Measurements from ENCODE around the gene TDO2.

Gene TDO2

DNA sequence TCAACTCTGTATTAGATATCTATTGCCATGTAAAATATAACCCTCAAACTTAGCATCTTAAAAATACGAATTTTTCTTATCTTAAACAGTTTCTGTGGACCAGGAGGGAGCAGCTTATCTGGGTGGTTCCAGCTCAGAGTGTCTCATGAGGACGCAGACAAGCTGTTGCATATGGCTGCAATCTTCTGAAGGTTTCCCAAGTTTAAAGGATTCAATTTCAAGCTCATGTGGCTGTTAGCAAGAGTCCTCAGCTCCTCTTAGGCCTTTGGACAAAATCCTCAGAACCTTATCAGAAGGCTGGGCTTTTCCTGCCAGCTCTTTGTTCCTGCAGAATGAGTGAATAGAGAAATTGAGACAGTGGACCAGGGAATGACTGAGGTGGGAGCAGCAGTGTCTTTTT, 53.0 kb downstream of the TDO2 start:
- Mint-ChIP-seq H3K27ac (no peak overlapping the region), H3K4me3 (no peak overlapping the region), H3K4me1 (peaks cover 21% of the 10 kb centered on the region), H3K9me3 (no peaks in the 10 kb centered on the region), H3K36me3 (peaks cover 6% of the 10 kb centered on the region)
- DNase-seq (ENCODE audit: low spot score in 2 of 2) (no peak), ATAC-seq (no peak)

DNA sequence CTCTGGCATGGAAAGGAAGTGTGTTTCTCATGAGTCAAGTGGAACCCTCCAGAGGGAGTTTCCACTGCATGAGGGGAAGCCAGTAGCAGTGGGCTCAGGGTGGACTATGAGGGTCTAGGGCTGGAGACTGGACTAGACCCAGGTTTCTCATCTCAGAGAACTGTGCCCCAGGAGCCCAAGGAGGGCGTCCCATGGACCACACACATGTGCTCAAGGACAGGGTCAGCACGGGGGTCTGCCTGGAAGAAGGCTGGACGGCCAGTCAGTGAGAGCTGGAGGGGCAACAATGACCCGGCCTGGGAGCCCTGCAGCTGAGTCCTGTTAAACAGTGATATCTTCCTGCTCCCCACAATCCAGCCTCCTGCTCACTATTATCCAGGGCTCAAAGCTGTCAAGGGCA, 55.9 kb downstream of the TDO2 start:
- ATAC-seq, result peak; percentile 40

GRCh38 chr4:155960522-155960921, 57.0 kb downstream of the TDO2 start:
- H3K4me3 Mint-ChIP-seq, result no peak overlapping the region
- no peaks in the 10 kb centered on the region for H3K9me3 Mint-ChIP-seq
- H3K27ac Mint-ChIP-seq, result no peak overlapping the region
- H3K36me3 Mint-ChIP-seq, result no peaks in the 10 kb centered on the region
- H3K4me1 Mint-ChIP-seq, result no peaks in the 10 kb centered on the region
- ATAC-seq, result no peak
- no peak for DNase-seq (ENCODE audit: low spot score in 2 of 2)

More for the DNA sequence above, 55.9 kb downstream of the TDO2 start:
- Mint-ChIP-seq H3K4me1 (peaks cover under 1% of the 10 kb centered on the region), H3K4me3 (no peak overlapping the region), H3K36me3 (no peaks in the 10 kb centered on the region), H3K9me3 (no peaks in the 10 kb centered on the region), H3K27ac (no peak overlapping the region)
- DNase-seq (ENCODE audit: low spot score in 2 of 2), result no peak

GRCh38 chr4:155961575-155961974, 58.1 kb downstream of the TDO2 start:
- ATAC-seq (no peak), DNase-seq (ENCODE audit: low spot score in 2 of 2) (no peak)
- H3K4me1 Mint-ChIP-seq, result no peaks in the 10 kb centered on the region
- no peak overlapping the region for H3K27ac Mint-ChIP-seq
- H3K9me3 Mint-ChIP-seq, result no peaks in the 10 kb centered on the region
- H3K36me3 Mint-ChIP-seq, result no peaks in the 10 kb centered on the region
- H3K4me3 Mint-ChIP-seq, result no peak overlapping the region

GRCh38 chr4:155962767-155963166, 59.3 kb downstream of the TDO2 start:
- no peak for DNase-seq (ENCODE audit: low spot score in 2 of 2)
- no peaks in the 10 kb centered on the region for H3K9me3 Mint-ChIP-seq
- H3K27ac Mint-ChIP-seq, result no peak overlapping the region

GRCh38 chr4:155964016-155964891, 60.8 kb downstream of the TDO2 start:
- H3K27ac Mint-ChIP-seq, result no peak overlapping the region
- H3K4me1 Mint-ChIP-seq, result no peaks in the 10 kb centered on the region
- ATAC-seq, result no peak
- DNase-seq (ENCODE audit: low spot score in 2 of 2), result no peak
- no peaks in the 10 kb centered on the region for H3K36me3 Mint-ChIP-seq
- no peak overlapping the region for H3K4me3 Mint-ChIP-seq
- no peaks in the 10 kb centered on the region for H3K9me3 Mint-ChIP-seq

More at GRCh38 chr4:155962767-155963166, 59.3 kb downstream of the TDO2 start:
- Mint-ChIP-seq H3K36me3 (no peaks in the 10 kb centered on the region), H3K4me3 (no peak overlapping the region), H3K4me1 (no peaks in the 10 kb centered on the region)
- no peak for ATAC-seq

DNA sequence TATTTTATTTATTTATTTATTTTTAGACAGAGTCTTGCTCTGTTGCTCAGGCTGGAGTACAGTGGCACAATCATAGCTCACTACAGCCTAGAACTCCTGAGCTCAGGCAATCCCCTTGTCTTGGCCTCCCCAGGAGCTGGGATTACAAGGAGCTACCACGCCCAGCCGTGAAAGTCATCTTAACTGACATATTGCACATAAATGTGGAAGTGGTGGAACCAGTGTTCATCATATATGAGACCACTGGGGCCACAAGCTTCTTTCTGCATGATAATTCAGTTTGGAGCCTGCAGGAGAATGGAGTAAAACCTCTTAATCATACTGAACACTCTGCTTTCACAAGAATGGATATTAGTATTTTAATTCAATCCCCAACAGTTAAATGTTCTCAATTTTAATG, 62.7 kb downstream of the TDO2 start:
- H3K4me1 Mint-ChIP-seq, result no peaks in the 10 kb centered on the region
- ATAC-seq, result no peak

DNA sequence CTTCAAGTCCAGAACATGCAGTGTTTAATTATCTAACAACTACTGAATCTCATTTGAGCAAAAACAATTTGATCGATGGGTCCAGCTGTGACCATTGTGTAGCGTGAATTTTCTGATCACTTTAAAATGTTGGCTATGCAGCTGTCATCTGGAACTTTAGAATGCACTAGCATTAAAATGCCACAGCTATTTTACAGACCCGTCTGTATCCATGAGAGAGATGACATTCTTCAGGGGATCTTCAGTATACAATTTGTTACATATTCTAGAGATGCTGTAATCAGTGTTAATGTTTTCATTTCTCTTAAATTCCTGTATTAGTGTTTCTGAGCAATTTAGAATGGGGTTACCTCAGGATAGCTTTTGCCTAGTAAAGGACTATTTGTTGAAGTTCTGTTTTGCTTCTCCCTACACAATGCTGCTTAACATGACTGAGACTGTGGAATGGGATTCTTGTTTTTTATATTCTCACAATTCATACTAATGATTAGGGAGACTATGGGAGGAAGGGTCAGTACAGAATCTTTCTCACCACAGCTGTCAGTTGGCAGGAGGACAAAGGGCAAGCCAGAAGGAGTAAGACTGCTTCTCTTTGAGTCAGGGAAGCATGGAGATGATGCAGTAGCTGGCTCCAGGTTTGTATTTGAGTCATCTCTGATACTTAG, 63.4 kb downstream of the TDO2 start:
- no peak for DNase-seq (ENCODE audit: low spot score in 2 of 2)
- no peaks in the 10 kb centered on the region for H3K4me1 Mint-ChIP-seq
- no peak overlapping the region for H3K4me3 Mint-ChIP-seq
- H3K9me3 Mint-ChIP-seq, result no peaks in the 10 kb centered on the region
- no peak overlapping the region for H3K27ac Mint-ChIP-seq
- no peak for ATAC-seq
- H3K36me3 Mint-ChIP-seq, result no peaks in the 10 kb centered on the region

More for the DNA sequence above, 62.7 kb downstream of the TDO2 start:
- H3K4me3 Mint-ChIP-seq, result no peak overlapping the region
- H3K36me3 Mint-ChIP-seq, result no peaks in the 10 kb centered on the region
- no peaks in the 10 kb centered on the region for H3K9me3 Mint-ChIP-seq
- H3K27ac Mint-ChIP-seq, result no peak overlapping the region
- DNase-seq (ENCODE audit: low spot score in 2 of 2), result no peak

Measured in stimulated activated effector memory CD8-positive, alpha-beta T cell treated with anti-CD3 and anti-CD28 coated beads, Interleukin-12 subunit alpha, Interleukin-12 subunit beta, amount 100 ng/mL, for 72 hours (primary cell).